GM04504 (cell line): ENCODE data around the gene PMIS2.
"Not testable (repeated sequence)": the region's sequence is repeated elsewhere in the genome, so short reads cannot be mapped to it uniquely, and the experiment has no call there.

Experiments
- DNase-seq: peaks from one replicate; pipeline ENCODE4 v3.0.0-alpha.2; 2012; ENCODE audit warnings: low read depth

PMIS2 gene

GRCh38 chr19:35595026-35595425 is 9.1 kb downstream of the PMIS2 start:
- DNase-seq, result not testable (repeated sequence)

- DNase-seq, result no peak
Measured at GRCh38 chr19:35595928-35596327, 10.0 kb downstream of the PMIS2 start.

- DNase-seq, result no peak
Measured at GRCh38 chr19:35596366-35596999, 10.5 kb downstream of the PMIS2 start.

GRCh38 chr19:35601971-35602370 is 16.0 kb downstream of the PMIS2 start:
- no peak for DNase-seq

- DNase-seq, result not testable (repeated sequence)
Measured at GRCh38 chr19:35604436-35604835, 18.5 kb downstream of the PMIS2 start.

GRCh38 chr19:35607170-35607569 is 21.2 kb downstream of the PMIS2 start:
- DNase-seq, result not testable (repeated sequence)

- no peak for DNase-seq
Measured at GRCh38 chr19:35607661-35608060, 21.7 kb downstream of the PMIS2 start.

- no peak for DNase-seq
Measured at GRCh38 chr19:35608251-35608650, 22.3 kb downstream of the PMIS2 start.

- no peak for DNase-seq
Measured at GRCh38 chr19:35609851-35610353, 23.9 kb downstream of the PMIS2 start.

- no peak for DNase-seq
Measured at GRCh38 chr19:35612224-35612558, 26.2 kb downstream of the PMIS2 start.

GRCh38 chr19:35612559-35613321 is 26.8 kb downstream of the PMIS2 start, which contains the start of gene HAUS5:
HAUS5 (plus strand) TSS chr19:35612735; CDS start chr19:35612795, 60 bp downstream.
- peak; percentile 76 for DNase-seq

- DNase-seq, result no peak
Measured at GRCh38 chr19:35613574-35613973, 27.6 kb downstream of the PMIS2 start.

GRCh38 chr19:35615036-35615435 is 29.1 kb downstream of the PMIS2 start:
- DNase-seq, result no peak

GRCh38 chr19:35618857-35619256 is 32.9 kb downstream of the PMIS2 start:
- DNase-seq, result no peak

GRCh38 chr19:35619290-35619923 is 33.4 kb downstream of the PMIS2 start:
- DNase-seq, result no peak

- no peak for DNase-seq
Measured at GRCh38 chr19:35620001-35620400, 34.0 kb downstream of the PMIS2 start.

GRCh38 chr19:35621708-35622107 is 35.7 kb downstream of the PMIS2 start:
- no peak for DNase-seq

GRCh38 chr19:35622750-35623149 is 36.8 kb downstream of the PMIS2 start:
- DNase-seq, result no peak

- DNase-seq, result no peak
Measured at GRCh38 chr19:35623327-35624010, 37.5 kb downstream of the PMIS2 start.

GRCh38 chr19:35628264-35628564 is 42.2 kb downstream of the PMIS2 start:
- DNase-seq, result no peak

- DNase-seq, result peak; percentile 99
Measured at GRCh38 chr19:35628565-35629331, 42.8 kb downstream of the PMIS2 start, which contains the start of gene RBM42. RBM42 (plus strand) TSS chr19:35629036; CDS start chr19:35629154, 118 bp downstream.

GRCh38 chr19:35629332-35629633 is 43.3 kb downstream of the PMIS2 start:
- no peak for DNase-seq
